Activated CD4-positive, alpha-beta T cell treated with anti-CD3 and anti-CD28 coated beads, Interleukin-2, Interleukin-6, amounts not matched to agents 100 ng/mL and 50 ng/mL, durations not matched to agents 16 hours and 8 hours (primary cell): ENCODE data around the gene AHCYL2.
A peak's percentile ranks its signal among the peaks of the same experiment; 100 is the strongest.
"Not testable (repeated sequence)": the region's sequence is repeated elsewhere in the genome, so short reads cannot be mapped to it uniquely, and the experiment has no call there.

ENCODE experiments used
- DNase-seq: peaks from one replicate; pipeline ENCODE4 v3.0.0-alpha.2; 2020

AHCYL2 gene

DNA sequence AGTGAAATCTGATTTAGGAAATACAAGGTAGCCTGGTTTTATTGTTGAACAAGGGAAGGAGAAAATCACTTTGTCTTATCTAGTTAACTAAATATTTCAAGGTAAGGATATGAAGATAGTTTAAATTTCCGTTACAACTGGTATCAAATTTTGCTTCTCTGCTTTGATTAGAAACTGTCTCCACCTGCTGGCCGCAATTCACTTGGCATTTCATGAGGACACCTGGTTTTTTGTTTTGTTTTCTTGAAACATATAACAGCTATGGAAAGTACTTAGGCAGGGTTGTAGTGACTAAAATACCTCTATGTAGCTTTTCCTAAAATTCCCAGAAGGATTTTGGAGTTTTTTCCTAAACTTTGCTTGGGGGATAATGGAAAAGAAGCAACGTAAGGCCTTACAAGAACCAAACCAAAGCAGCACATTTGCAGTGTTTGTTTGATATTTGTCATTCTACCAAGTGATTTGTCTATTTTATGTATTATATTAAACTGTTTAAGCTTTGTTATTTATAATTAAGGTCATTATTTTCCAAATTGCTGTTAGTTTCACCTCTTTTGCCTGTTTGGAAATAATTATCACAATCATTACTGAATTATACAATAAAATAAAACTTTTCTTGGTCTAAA, 73.6 kb downstream of the AHCYL2 start:
- DNase-seq: peak; percentile 53

DNA sequence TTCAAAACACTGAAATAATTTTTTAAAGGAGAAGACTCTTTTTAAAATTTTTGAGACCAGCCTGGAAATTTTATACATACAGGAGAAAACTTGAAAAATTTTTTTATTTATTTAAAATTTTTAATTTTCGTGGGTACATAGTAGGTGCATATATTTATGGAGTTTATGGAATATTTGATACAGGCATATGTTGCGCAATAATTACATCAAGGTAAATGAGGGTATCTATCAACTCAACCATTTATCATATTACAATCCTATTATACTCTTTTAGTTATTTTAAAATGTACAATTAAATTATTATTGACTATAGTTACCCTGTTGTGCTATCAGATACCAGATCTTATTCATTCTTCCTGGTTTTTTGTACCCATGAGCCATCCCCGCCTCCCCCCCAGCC, 75.1 kb downstream of the AHCYL2 start:
- no peak for DNase-seq

DNA sequence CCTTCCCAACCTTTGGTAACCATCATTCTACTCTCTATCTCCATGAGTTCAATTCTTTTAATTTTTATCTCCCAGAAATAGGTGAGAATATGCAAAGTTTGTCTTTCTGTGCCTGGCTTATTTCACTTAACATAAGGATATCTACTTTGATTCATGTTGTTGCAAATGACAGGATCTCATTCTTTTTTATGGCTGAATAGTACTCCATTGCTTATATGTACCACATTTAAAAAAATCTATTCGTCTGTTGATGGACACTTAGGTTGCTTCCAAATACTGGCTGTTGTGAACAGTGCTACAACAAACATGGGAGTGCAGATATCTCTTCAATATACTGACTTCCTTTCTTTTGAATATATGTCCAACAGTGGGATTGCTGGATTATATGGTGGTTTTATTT, 75.5 kb downstream of the AHCYL2 start:
- DNase-seq: not testable (repeated sequence)

DNA sequence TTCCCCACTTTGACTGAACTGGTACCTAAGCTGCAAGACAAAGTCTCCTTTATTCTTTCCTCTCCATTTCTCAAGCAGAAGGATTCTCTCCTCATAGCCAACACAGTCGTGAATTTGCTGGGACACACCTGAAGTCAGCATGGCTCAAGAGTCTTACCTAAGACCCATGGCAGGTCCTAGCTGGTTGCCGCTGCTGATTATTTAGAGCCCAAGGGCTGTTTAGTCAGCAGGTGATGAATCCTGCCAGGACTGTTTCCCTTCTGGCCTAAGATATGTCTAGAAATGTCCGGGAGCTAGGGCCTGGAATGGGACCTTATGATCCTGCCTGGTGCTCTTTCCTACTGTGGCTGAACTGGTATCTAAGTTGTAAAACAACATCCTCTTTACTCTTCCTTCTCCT, 82.8 kb downstream of the AHCYL2 start:
- no peak for DNase-seq

DNA sequence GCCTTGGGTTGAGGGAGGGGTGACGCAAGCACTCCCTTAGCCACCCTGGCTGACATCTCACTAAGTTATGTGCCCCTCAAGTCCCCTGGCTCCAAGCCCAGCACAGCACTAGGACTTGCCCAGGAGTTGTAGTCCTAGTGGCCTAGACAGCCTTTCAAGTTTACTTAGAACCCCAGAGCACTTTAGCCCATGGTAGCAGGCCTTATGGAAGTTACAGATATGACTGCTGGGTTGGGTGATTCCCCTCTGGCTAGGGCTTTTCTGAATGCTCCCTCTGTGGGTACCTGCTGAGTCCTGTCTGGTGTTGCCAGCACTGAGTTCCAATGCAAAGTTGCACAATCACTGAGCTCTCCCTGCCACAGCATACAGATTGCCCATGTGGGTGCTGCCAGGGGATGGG, 83.2 kb downstream of the AHCYL2 start:
- DNase-seq: no peak

DNA sequence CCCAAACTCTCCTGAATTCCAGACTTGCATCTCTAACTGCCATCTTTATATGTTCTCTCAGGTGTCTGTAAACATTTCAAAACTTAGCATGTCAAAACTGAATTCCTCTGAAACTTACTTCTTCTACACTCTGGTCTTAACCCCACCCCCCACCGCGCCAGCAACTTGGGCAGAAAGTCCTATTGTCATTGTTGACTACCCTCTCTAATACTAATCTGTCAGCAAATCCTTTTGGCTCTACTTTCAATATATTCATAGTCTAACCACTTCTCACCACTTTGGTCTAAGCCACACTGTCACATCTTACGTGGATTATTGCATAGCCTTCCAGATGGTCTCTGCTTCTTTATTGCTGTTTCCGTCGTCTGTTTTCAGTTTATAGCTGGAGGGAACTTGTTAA, 86.6 kb downstream of the AHCYL2 start:
- no peak for DNase-seq

DNA sequence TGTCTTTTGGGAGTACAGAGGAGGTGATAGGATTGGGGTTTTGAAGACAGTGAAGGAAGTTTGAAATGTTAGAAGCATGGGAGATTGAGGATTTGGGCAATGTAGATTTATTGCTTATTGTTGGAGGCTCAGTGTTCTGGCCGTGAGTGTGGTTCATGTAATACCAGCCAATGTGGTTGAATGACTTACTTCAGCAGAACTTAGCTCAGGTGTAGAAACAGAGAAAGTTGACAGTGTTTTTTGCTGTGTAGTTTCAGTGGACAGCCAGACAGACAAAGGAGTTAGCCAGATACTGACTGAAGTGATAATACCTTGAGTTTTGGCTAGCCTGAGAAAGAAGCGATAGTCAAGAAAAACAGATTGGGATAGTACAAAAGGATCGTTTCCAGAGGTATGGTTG, 88.5 kb downstream of the AHCYL2 start:
- no peak for DNase-seq

DNA sequence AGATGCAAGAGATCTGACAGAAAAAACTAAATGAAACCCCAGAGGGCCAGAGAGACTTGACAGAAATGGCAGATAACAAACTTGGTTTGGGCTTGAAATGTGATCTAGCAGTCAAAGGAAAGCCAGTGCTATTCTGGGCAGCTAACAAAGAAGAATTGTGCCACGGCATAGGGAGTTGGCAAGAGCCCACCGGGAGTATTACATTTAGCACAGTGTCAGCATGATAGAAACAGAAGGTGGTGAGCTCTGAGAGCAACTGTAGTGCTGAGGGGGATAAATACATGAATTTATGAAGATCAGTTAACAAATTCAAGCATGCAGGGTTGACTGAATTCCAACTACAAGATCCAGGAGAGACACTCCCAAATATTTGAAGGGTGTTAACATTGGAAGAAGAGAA, 91.1 kb downstream of the AHCYL2 start:
- DNase-seq: no peak

DNA sequence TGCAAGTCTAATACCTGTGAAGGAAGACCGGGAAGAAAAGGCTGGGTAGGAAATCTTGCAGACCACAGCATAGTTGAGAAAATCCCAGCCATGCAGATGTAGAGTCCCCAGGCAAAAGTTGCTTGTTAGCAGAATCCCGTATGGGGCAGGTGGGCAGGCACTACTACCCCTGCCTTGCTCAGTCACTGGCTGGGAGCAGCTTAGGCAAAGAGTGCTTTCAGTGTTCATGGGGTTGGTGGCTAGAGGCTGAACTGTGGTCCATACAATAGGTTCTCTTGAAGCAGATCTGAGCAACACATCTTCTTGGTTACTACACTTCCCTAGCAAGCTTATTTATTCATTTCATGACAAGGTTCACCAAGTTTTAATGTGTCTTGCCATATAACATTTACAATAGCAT, 92.6 kb downstream of the AHCYL2 start:
- DNase-seq: no peak

DNA sequence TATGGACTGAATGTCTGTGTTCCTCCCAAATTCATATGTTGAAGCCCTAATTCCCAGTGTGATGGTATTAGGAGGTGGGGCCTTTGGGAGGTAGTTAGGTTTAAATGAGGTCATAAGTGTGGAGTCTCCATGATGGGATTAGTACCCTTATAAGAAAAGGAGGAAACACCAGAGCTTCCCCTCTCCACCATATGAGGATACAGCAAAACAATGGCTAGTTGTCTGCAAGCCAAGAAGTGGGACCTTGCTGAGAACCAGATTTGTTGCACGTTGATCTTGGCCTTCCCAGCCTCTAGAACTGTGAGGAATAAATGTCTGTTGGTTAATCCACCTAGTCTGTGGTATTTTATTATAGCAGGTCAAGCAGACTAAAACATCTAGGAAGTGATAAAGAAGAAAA, 102.2 kb downstream of the AHCYL2 start:
- no peak for DNase-seq

DNA sequence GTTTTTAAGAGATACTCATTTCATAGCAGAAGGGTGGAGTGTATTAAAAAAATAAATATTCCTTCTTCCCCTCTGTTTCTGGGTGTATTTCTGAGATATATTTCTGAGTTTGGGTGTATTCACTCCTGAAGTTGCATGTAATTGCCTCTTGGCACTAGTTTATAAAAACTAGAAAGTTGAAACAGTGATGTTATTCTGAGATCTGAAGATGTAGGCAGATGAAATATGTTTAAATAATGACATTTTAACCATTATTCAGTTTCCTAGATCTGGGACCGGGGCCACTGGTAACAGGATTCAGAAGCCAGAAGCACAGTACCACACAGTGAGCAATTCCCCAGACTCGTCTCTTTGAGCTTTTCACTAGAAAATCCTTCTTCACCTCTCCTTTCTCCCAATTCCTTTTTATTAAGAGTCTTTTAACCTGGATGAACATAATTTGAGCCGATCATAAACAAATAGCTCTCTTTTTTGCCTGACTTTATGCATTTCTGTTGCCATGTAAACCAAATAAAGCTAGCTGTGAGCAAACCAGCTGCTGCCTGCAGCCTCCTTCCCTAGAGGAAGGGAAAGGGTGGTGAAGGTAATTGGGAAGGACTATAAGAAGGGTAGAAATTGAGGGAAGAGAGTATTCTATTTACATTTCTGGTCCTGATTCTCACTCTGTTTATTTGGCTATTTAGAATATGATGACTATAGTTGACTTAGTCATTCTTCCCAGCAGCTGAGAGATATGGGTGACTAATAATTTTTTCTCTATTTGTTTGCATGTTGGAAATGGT, 107.6 kb downstream of the AHCYL2 start:
- DNase-seq: no peak

DNA sequence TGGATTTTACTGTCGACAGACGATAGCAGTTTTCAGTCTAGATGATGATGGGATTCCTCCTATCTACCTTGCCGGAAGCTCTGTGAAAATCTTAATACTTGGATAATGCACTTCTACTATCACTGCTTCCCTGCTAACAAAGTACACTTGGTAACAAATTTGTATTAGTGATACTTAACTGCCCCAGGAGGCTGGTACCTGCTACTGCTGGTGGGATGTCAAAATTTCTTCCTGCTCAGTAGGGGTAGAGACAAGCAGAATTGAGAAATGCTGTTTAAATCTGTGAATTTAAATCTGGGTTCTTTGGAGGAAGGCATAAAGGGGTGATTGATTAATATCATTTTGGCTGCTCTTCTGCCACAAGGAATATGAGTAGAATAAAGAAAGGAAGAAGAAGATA, 109.6 kb downstream of the AHCYL2 start:
- DNase-seq: no peak

DNA sequence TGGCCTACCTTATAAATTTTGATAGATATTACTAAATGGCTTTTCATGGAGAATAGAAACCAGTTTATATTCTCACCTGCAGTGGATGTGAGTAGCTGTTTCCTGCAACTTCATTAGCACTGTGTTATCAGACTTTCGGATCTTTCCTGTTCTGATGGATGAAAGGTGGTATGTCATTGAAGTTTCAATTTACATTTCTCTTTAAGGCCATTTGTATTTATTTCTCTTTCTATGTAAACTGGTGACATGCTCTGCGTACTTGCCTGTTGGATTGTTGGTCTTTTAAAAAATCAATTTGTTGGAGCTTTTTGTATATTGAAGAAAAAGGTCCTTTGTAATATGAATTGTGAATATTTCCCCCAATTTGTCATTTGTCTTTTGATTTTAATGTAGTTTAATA, 113.6 kb downstream of the AHCYL2 start:
- no peak for DNase-seq

DNA sequence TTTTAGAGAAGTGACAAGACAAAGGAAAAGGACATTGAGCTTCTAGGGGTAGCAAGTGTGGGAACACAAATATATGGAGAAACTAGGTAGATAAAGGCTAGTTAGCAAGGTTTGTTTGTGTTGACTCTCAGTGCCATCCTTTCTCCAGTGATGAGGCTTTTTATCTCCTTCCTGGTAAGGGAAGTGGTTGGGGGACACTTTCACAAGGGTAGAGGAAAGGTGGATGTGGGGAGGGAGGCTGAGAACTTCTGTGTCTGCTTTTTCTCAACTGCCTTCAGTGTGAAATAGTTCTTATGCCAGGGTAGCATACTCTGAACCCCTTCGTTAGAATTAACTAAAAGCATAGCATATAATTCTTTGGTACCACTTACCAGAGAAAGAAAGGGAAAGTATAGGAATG, 116.4 kb downstream of the AHCYL2 start:
- peak; percentile 12 for DNase-seq

DNA sequence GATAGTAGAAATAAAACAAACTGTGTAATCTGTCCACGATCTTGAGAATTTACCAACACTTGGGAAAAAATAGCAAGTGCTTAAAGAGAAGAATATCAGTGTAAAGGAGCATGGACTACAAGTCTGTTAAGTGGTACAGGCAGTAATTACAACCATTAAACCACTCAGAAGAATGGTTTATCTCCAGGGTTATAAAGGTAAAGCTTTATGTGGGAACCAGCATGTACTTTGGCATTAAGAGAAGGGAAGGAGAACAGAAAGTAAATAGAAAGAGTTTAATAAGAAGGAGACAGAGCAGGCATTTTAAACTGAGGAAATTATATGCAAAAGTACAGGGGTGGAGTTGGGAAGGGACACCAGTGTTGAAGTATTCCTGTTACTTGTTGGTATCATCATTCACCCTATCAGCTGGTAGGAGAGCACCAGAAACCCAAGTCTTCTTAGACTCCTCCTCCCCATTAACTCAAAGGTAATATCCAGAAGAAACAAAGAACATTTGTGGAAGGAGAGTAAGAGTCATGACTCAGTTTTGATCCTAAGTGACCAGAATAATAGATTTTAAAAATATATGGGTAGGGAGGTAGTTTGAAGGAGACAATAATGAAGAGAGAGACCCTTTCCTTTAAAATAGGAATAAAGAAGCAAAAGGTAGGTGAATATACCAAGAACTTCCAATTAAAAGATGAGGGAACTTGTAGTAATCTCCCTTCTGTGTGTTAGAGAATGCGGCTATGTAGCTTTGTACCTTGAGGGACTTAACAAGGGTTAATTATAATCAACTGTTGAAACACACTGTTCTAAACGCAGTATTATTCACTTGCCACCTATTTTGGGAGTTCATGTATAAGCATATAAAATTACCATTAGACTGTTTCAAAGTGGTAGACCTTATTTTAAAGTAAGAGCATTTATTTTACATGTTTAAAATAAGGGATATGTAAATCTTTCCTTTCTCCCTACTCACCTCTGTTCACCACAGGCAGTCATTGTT, 117.3 kb downstream of the AHCYL2 start:
- no peak for DNase-seq

DNA sequence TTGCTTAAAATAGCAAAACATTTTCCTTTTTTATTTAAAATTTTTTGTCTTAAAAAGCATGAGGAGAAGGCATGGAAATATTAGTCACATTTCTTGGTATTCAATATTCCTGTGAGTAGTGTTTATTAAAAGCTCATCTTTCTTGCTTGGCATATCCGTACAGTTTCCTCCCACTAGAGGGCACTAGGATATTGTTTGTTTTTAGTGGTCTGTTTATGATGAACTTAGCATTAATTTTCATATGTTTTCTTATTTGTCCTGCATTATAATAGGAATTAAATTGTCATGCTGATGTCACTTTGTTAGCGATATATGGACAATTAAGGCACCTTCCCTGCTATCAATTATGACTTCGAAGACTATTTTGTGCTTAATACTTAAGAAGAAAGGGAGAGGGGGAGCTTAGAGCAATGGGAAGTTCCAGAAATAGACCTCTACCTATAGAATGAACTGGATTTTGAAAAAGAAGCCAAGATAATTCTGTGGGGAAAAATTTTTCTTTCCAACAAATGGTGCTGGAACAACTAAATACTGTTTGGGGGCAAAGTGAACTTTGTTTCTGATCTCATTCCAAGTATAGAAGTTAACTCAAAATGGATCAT, 118.4 kb downstream of the AHCYL2 start:
- peak; percentile 65 for DNase-seq

DNA sequence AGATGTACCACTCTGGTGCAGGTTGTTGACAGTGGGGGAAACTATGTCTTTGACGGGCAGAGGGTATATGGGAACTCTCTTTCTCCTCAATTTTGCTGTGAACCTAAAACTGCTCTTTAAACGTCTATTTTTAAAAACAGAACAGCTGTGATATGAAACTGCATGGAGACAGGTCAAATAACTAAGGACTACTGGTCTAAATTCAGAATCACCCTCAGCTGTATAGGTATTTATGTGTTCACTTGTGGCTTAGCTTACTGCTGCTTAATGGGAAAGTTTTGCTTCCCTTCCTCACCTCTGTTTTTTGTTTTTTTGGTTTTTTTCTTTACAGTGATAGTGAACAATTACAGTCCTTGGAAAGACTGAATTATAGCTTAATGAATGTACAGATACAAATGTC, 122.5 kb downstream of the AHCYL2 start:
- no peak for DNase-seq

DNA sequence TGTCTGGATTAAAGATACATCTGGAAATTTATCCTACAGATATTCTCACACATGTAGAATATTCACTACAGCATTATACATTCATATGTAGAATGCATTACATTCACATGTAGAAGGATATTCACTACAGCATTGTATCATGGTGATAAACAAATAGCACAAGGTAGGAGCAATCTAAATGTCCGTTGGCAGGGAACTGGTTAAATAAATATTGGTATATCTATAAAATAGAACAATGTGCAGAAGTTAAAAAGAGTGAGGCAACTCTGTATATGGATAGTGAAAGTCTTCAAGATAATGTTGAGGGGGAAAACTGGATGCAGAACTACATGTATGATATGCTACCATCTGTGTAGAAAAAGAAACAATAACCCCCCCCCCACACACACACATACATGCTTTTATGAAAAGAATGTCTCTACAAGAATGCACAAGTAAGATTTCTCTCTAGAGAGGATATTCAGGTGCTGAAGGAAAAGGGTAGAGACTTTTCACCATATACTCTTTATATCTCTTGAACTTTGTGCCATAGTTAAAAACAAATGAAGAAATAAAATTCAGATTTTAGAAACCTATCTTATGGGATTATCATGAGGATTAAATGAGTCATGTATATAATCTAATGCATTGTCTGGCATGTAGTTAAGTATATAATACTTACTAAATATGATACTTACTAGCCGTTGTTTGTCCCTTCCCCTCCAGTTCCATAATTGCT, 123.4 kb downstream of the AHCYL2 start:
- DNase-seq: no peak

DNA sequence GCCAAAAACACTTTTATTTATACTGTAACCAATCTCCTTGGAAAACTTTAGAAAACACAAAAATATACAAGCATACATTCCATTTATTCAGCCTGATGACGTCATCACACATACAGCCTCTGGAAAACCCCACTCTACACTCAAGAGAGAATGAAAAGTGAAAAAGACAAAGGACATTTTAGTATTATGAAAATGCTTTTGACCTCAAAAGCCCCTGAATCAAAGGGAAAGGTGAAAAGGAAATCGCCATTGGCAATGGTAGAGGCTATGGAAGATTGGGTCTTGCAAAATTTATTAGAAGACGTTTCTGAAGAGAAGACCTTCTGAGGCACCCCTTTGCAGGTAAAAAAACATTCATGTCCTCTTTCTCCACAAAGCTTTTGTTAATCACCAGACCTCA, 126.5 kb downstream of the AHCYL2 start:
- DNase-seq: peak; percentile 12

DNA sequence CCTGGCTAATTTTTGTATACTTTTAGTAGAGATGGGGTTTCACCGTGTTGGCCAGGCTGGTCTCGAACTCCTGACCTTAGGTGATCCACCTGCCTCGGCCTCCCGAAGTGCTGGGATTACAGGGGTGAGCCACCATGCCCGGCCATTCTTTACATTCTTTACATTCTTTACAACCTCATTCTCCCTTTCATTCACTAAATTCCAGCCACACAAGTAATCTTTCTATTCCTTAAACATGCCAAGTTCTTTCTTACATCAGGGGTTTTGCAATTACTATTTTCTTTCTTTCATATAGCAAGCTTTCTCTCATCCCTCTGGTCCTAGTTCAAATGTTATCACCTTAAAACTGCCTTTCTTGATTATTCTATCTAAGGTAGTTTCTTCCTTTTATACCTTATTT, 128.3 kb downstream of the AHCYL2 start:
- not testable (repeated sequence) for DNase-seq

DNA sequence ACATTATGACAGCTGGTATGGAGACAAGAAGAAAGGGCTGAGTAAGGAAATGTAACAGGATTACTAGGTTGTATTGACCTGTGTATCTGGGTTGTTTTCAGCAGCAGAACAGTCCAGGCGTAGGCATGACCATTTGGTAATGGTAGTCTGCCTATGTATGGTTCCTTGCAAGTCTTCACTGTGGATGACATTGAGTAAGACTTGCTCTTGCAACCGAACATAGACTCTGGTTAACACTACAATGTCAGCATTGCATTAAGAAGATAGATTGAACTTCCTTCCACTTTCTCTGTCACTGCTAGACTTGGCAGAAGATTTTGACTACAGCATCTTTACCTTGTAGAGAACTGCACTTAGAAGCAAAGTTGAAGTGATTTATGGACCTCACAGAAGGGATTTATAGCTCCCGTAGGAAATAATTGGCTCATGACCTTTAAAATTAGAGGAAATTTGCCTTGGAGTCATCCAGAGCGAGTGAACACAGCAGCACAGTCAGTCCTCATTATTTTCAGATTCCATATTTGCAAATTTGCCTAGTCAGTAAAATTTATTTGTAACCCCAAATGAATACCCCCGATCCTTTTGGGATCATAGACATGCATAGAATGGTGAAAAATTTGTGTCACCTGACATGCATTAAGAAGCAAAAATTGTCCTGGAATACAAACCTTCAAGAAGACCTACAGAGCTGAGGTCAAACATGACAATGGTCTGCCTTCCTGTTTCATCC, 129.8 kb downstream of the AHCYL2 start:
- no peak for DNase-seq

DNA sequence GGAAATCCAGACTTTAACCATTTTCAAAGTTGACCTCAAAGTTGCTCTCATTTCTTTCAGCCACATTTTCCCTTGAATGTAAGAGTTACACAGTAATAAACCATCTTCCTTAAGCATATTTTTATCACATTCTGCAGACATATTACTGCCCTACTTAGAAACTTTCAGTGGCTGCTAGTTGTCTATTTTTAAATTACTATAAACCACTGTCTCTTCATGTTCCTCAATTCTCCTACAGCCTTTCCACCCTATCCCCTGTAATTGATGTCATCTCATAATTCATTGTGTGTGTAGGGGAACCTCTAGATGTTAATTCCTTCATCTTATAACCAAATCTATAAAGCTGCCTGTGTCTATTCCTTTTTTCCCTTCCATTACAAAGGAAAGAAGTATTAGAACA, 131.3 kb downstream of the AHCYL2 start:
- DNase-seq: no peak
